ENCODE results near the gene KLK12.

Gene KLK12

GRCh38 chr19:51066393-51067186 is 31.8 kb upstream of the KLK12 start:
- no peak overlapping the region for H3K4me2 ChIP-seq (ENCODE audit: low read depth, low read length)
- no peak overlapping the region for H3K27ac ChIP-seq (ENCODE audit: low read length)

GRCh38 chr19:51065221-51065960 is 30.6 kb upstream of the KLK12 start:
- Histone ChIP-seq H3K4me3 (ENCODE audit: low read length) (no peak overlapping the region), H3K36me3 (replicated peaks; ENCODE audit: insufficient read depth, low read length) (no peaks in the 10 kb centered on the region), H3K79me2 (ENCODE audit: low read length) (no peaks in the 10 kb centered on the region), H3K9me3 (replicated peaks; ENCODE audit: insufficient read depth, low read length) (no peaks in the 10 kb centered on the region), H2AFZ (ENCODE audit: low read length) (no peak overlapping the region), H3K9me2 (replicated peaks; ENCODE audit: insufficient read depth, low read length) (no peaks in the 10 kb centered on the region), H3K4me2 (ENCODE audit: low read depth, low read length) (no peak overlapping the region), H3K9ac (ENCODE audit: low read length) (no peak overlapping the region), H3K27me3 (replicated peaks; ENCODE audit: insufficient read depth, low read length) (peaks cover 24% of the 10 kb centered on the region; the same call in 1 of the 2 replicates), H3K27ac (ENCODE audit: low read length) (no peak overlapping the region), H4K20me1 (ENCODE audit: insufficient read depth, low read length) (no peaks in the 10 kb centered on the region), H3F3A (ENCODE audit: insufficient read depth, low read length) (no peaks in the 10 kb centered on the region), H3K4me1 (ENCODE audit: low read length) (no peaks in the 10 kb centered on the region)
- no peak for TF ChIP-seq EZH2 (optimal IDR thresholded peaks at IDR 0.05; ENCODE audit: low read depth, low read length)
- no peak for DNase-seq

More at GRCh38 chr19:51066393-51067186, 31.8 kb upstream of the KLK12 start:
- TF ChIP-seq EZH2 (optimal IDR thresholded peaks at IDR 0.05; ENCODE audit: low read depth, low read length) (no peak), CTCF (IDR thresholded peaks at IDR 0.05; ENCODE audit: low read length) (no peak), EZH2phosphoT487 (IDR thresholded peaks at IDR 0.05; ENCODE audit: low read length) (no peak)
- Histone ChIP-seq H3F3A (ENCODE audit: insufficient read depth, low read length) (no peaks in the 10 kb centered on the region), H3K9me2 (replicated peaks; ENCODE audit: insufficient read depth, low read length) (no peaks in the 10 kb centered on the region), H2AFZ (ENCODE audit: low read length) (no peak overlapping the region), H3K27me3 (replicated peaks; ENCODE audit: insufficient read depth, low read length) (peaks cover 24% of the 10 kb centered on the region; the same call in 1 of the 2 replicates), H3K4me1 (ENCODE audit: low read length) (no peaks in the 10 kb centered on the region), H3K79me2 (ENCODE audit: low read length) (no peaks in the 10 kb centered on the region), H3K9ac (ENCODE audit: low read length) (no peak overlapping the region), H4K20me1 (ENCODE audit: insufficient read depth, low read length) (no peaks in the 10 kb centered on the region), H3K36me3 (replicated peaks; ENCODE audit: insufficient read depth, low read length) (no peaks in the 10 kb centered on the region), H3K9me3 (replicated peaks; ENCODE audit: insufficient read depth, low read length) (no peaks in the 10 kb centered on the region), H3K4me3 (ENCODE audit: low read length) (no peak overlapping the region)
- DNase-seq = no peak

GRCh38 chr19:51064534-51065220 is 29.9 kb upstream of the KLK12 start, which contains the start of gene KLK13:
Gene KLK13 (minus strand): TSS chr19:51065092. CDS start chr19:51065067, 25 bp downstream.
- Histone ChIP-seq H3K79me2 (ENCODE audit: low read length) (no peaks in the 10 kb centered on the region), H3F3A (ENCODE audit: insufficient read depth, low read length) (no peaks in the 10 kb centered on the region), H3K9me2 (replicated peaks; ENCODE audit: insufficient read depth, low read length) (no peaks in the 10 kb centered on the region), H4K20me1 (ENCODE audit: insufficient read depth, low read length) (no peaks in the 10 kb centered on the region), H3K27ac (ENCODE audit: low read length) (no peak within 1 kb of the TSS), H3K9me3 (replicated peaks; ENCODE audit: insufficient read depth, low read length) (no peaks in the 10 kb centered on the region), H3K9ac (ENCODE audit: low read length) (no peak within 1 kb of the TSS), H3K36me3 (replicated peaks; ENCODE audit: insufficient read depth, low read length) (no peaks in the 10 kb centered on the region), H3K4me1 (ENCODE audit: low read length) (no peaks in the 10 kb centered on the region), H2AFZ (ENCODE audit: low read length) (no peak within 1 kb of the TSS), H3K27me3 (replicated peaks; ENCODE audit: insufficient read depth, low read length) (peaks cover 24% of the 10 kb centered on the region; the same call in 1 of the 2 replicates), H3K4me3 (ENCODE audit: low read length) (no peak within 1 kb of the TSS), H3K4me2 (ENCODE audit: low read depth, low read length) (no peak within 1 kb of the TSS)
- TF ChIP-seq EZH2 (optimal IDR thresholded peaks at IDR 0.05; ENCODE audit: low read depth, low read length) (no peak), CTCF (IDR thresholded peaks at IDR 0.05; ENCODE audit: low read length) (no peak), EZH2phosphoT487 (IDR thresholded peaks at IDR 0.05; ENCODE audit: low read length) (no peak)
- no peak for DNase-seq
